MM.1S (cell line): Measurements from ENCODE around the gene LARP1.

ENCODE experiments used
- DNase-seq: peaks from one replicate; pipeline ENCODE4 v3.0.0-alpha.2; 2015
- H2AFZ ChIP-seq: fragments of 300-600 bp; sonication (generic); 2 replicates; pipeline ENCODE4 v1.6.0; 2016; ENCODE audit warnings: antibody characterized with exemption, low read length
- H3F3A ChIP-seq: fragments of 300-600 bp; sonication (generic); 2 replicates; pipeline ENCODE4 v1.6.1; 2016; ENCODE audit warnings: mild to moderate bottlenecking, antibody characterized with exemption, low read length, moderate library complexity, mixed read lengths; ENCODE audit not compliant: insufficient read depth
- H3K27ac ChIP-seq: fragments of 300-600 bp; sonication (generic); 2 replicates; pipeline ENCODE4 v1.5.1; 2016; ENCODE audit warnings: mild to moderate bottlenecking, low read length
- H3K27me3 ChIP-seq: fragments of 300-600 bp; sonication (generic); replicated peaks from 2 replicates; pipeline ENCODE4 v1.6.0; 2016; ENCODE audit warnings: low read length; ENCODE audit not compliant: insufficient read depth
- H3K36me3 ChIP-seq: fragments of 300-600 bp; sonication (generic); replicated peaks from 2 replicates; pipeline ENCODE4 v1.6.1; 2016; ENCODE audit warnings: mild to moderate bottlenecking, low read length, mixed read lengths; ENCODE audit not compliant: insufficient read depth
- H3K4me1 ChIP-seq: fragments of 300-600 bp; sonication (generic); 2 replicates; pipeline ENCODE4 v1.6.1; 2016; ENCODE audit warnings: low read length, mixed read lengths
- H3K4me2 ChIP-seq: fragments of 300-600 bp; sonication (generic); 2 replicates; pipeline ENCODE4 v1.6.0; 2016; ENCODE audit warnings: low read depth, low read length
- H3K4me3 ChIP-seq: fragments of 300-600 bp; sonication (generic); 2 replicates; pipeline ENCODE4 v1.5.1; 2016; ENCODE audit warnings: low read length, mixed read lengths
- H3K79me2 ChIP-seq: fragments of 300-600 bp; sonication (generic); 2 replicates; pipeline ENCODE4 v1.6.1; 2016; ENCODE audit warnings: mixed run types, low read length, mixed read lengths
- H3K9ac ChIP-seq: fragments of 300-600 bp; sonication (generic); 2 replicates; pipeline ENCODE4 v1.6.1; 2016; ENCODE audit warnings: low read length, mixed read lengths
- H3K9me2 ChIP-seq: fragments of 300-600 bp; sonication (generic); replicated peaks from 2 replicates; pipeline ENCODE4 v1.6.1; 2016; ENCODE audit warnings: mild to moderate bottlenecking, low read length, mixed read lengths; ENCODE audit not compliant: insufficient read depth
- H3K9me3 ChIP-seq: fragments of 300-600 bp; sonication (generic); replicated peaks from 2 replicates; pipeline ENCODE4 v1.6.1; 2016; ENCODE audit warnings: mild to moderate bottlenecking, low read length, mixed read lengths; ENCODE audit not compliant: insufficient read depth
- H4K20me1 ChIP-seq: fragments of 300-600 bp; sonication (generic); 2 replicates; pipeline ENCODE4 v1.6.1; 2016; ENCODE audit warnings: mild to moderate bottlenecking, low read length, moderate library complexity, mixed read lengths; ENCODE audit not compliant: insufficient read depth
- EZH2 ChIP-seq: fragments of 300-600 bp; sonication (generic); optimal IDR thresholded peaks from 2 replicates; pipeline ENCODE3; 2017; ENCODE audit warnings: low read depth, mild to moderate bottlenecking, antibody characterized with exemption, low read length, mixed read lengths
- EZH2phosphoT487 ChIP-seq: fragments of 300-600 bp; sonication (generic); IDR thresholded peaks from 2 replicates; pipeline ENCODE4 v1.6.1; 2018; ENCODE audit warnings: antibody characterized with exemption, low read length
- TF ChIP-seq, protein P1 (sequence below): fragments of 300-600 bp; sonication (generic); IDR thresholded peaks from 2 replicates; pipeline ENCODE4 v1.5.1; 2016; ENCODE audit warnings: antibody characterized with exemption, low read length, mixed read lengths

LARP1 gene

DNA sequence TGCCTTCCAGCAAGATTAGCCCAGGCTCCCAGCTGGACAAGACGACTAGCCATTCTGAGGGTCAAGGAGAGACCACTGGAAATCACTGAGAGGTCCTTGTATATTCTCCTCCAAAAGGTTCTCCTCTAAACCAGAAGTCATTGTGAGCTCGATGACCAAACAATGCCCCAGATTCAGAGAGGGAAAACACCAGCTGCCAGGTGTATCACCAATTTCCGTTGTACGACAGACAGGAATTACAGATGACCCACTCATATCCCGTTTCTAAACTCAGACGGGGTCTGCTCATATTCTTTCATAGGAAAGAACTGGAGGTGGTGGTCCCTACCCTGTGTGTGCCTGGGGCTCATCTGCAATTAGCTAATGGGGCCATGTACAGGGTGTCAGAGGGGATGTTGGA lies 81.0 kb downstream of the LARP1 start:
- Histone ChIP-seq H3K4me3 (no peak overlapping the region), H3K9ac (no peak overlapping the region), H3K9me3 (no peaks in the 10 kb centered on the region), H3F3A (no peaks in the 10 kb centered on the region), H3K9me2 (no peaks in the 10 kb centered on the region), H3K4me2 (no peak overlapping the region), H3K27ac (no peak overlapping the region), H2AFZ (no peak overlapping the region), H3K79me2 (no peaks in the 10 kb centered on the region), H3K36me3 (no peaks in the 10 kb centered on the region), H3K4me1 (0 out of 2 replicates have a peak, but pooled peaks cover 3% of the 10 kb centered on the region), H3K27me3 (no peaks in the 10 kb centered on the region), H4K20me1 (no peaks in the 10 kb centered on the region)
- TF ChIP-seq EZH2 (no peak), EZH2phosphoT487 (no peak)
- TF ChIP-seq, protein P1, sequence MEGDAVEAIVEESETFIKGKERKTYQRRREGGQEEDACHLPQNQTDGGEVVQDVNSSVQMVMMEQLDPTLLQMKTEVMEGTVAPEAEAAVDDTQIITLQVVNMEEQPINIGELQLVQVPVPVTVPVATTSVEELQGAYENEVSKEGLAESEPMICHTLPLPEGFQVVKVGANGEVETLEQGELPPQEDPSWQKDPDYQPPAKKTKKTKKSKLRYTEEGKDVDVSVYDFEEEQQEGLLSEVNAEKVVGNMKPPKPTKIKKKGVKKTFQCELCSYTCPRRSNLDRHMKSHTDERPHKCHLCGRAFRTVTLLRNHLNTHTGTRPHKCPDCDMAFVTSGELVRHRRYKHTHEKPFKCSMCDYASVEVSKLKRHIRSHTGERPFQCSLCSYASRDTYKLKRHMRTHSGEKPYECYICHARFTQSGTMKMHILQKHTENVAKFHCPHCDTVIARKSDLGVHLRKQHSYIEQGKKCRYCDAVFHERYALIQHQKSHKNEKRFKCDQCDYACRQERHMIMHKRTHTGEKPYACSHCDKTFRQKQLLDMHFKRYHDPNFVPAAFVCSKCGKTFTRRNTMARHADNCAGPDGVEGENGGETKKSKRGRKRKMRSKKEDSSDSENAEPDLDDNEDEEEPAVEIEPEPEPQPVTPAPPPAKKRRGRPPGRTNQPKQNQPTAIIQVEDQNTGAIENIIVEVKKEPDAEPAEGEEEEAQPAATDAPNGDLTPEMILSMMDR = no peak
- DNase-seq = no peak

DNA sequence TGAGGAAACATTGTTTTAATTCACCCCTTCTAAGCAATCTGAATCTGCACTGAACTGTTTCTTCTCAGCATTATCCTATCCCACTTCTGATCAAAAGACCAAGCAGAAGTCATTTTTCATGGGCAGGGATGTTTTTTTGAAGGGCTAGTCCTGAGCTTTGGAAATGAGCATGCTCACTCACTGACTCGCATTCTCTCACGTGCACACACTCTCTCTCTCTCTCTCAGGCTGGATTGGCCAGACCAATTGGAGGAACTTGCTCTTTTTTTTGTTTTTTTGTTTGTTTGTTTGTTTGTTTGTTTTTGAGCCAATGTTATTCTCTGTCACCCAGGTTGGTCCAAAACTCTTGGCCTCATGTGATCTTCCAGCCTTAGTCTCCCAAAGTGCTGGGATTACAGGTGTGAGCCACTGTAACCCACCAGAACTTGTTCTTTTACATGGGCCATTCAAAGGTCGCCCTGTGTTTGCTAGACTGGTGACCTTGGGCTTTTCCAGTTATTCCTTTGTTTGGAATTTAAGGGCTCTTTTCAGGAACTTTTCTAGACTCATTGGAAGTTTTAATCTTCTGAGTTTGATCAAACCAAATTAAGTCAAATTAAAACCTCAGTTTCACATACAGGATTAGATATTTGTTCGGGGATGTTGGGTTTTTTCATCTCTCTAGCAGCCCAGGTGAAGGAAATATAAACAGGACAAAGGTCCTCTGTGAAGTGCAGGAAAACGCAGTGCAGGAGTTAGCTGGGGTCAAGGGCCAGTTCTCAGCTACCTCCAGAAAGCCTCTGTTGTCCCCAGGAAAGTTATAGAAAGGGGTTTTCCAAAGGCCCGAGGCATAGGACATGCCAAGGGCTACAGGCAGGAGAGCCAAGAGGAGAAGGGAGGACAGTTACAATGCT lies 82.1 kb downstream of the LARP1 start:
- H3K9me2 ChIP-seq = no peaks in the 10 kb centered on the region
- TF ChIP-seq EZH2 = no peak
- no peak for TF ChIP-seq EZH2phosphoT487
- TF ChIP-seq, protein P1 = no peak
- no peaks in the 10 kb centered on the region for H4K20me1 ChIP-seq
- no peaks in the 10 kb centered on the region for H3K27me3 ChIP-seq
- H3K27ac ChIP-seq = no peak overlapping the region
- no peaks in the 10 kb centered on the region for H3K79me2 ChIP-seq
- DNase-seq = no peak
- no peak overlapping the region for H3K4me2 ChIP-seq
- H3K36me3 ChIP-seq = no peaks in the 10 kb centered on the region
- H2AFZ ChIP-seq = no peak overlapping the region
- 0 out of 2 replicates have a peak, but pooled peaks cover 3% of the 10 kb centered on the region for H3K4me1 ChIP-seq
- no peaks in the 10 kb centered on the region for H3F3A ChIP-seq
- H3K9ac ChIP-seq = no peak overlapping the region
- H3K4me3 ChIP-seq = no peak overlapping the region
- H3K9me3 ChIP-seq = no peaks in the 10 kb centered on the region

DNA sequence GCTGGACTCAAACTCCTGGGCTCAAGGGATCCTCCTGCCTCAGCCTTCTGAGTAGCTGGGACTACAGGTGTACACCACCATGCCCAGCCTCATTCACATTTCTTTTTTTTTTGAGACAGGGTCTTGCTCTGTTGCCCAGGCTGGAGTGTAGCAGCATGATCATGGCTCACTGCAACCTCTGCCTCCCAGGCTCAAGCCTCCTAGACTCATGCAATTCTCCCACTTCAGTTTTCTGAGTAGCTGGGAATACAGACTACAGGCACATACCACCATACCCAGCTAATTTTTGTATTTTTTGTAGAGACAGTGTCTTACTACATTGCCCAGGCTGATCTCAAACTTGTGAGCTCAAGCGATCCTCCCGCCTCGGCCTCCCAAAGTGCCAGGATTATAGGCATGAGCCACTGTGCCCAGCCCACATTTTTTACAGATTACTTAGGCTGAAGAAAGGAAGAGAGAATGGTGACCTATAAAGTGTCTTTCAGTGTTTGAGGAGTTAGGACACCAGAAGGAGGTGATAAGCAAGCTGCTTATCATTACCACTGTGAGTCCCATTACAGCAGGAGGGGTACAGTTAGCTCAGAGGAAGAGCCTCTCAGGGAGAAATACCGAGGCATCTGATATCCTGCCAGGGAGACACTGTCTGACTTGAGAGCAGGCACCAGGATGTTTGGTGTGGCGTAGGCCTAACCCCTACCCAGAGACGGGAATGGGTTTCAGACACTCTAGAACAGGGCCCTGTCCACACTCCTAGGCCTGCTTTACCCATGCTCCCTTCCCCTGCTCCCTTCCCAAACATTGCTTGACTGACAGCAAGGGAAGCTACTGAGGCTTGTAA lies 85.5 kb downstream of the LARP1 start:
- no peaks in the 10 kb centered on the region for H3K79me2 ChIP-seq
- TF ChIP-seq EZH2 = no peak
- TF ChIP-seq, protein P1 = no peak
- no peak for TF ChIP-seq EZH2phosphoT487
- no peak overlapping the region for H3K27ac ChIP-seq
- no peaks in the 10 kb centered on the region for H3K27me3 ChIP-seq
- H3F3A ChIP-seq = no peaks in the 10 kb centered on the region
- H3K4me3 ChIP-seq = no peak overlapping the region
- no peaks in the 10 kb centered on the region for H4K20me1 ChIP-seq
- H3K36me3 ChIP-seq = no peaks in the 10 kb centered on the region
- no peak overlapping the region for H3K4me2 ChIP-seq
- no peaks in the 10 kb centered on the region for H3K9me3 ChIP-seq
- no peak overlapping the region for H2AFZ ChIP-seq
- H3K4me1 ChIP-seq = no peaks in the 10 kb centered on the region
- DNase-seq = no peak
- no peak overlapping the region for H3K9ac ChIP-seq
- no peaks in the 10 kb centered on the region for H3K9me2 ChIP-seq
